OCI-M1 (cell line): ENCODE data around the gene IP6K3.

Experiments used
- DNase-seq: peaks from one replicate; lab custom pipeline; 2025; lab: John Stamatoyannopoulos, UW

IP6K3 gene, protein sequence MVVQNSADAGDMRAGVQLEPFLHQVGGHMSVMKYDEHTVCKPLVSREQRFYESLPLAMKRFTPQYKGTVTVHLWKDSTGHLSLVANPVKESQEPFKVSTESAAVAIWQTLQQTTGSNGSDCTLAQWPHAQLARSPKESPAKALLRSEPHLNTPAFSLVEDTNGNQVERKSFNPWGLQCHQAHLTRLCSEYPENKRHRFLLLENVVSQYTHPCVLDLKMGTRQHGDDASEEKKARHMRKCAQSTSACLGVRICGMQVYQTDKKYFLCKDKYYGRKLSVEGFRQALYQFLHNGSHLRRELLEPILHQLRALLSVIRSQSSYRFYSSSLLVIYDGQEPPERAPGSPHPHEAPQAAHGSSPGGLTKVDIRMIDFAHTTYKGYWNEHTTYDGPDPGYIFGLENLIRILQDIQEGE

DNA sequence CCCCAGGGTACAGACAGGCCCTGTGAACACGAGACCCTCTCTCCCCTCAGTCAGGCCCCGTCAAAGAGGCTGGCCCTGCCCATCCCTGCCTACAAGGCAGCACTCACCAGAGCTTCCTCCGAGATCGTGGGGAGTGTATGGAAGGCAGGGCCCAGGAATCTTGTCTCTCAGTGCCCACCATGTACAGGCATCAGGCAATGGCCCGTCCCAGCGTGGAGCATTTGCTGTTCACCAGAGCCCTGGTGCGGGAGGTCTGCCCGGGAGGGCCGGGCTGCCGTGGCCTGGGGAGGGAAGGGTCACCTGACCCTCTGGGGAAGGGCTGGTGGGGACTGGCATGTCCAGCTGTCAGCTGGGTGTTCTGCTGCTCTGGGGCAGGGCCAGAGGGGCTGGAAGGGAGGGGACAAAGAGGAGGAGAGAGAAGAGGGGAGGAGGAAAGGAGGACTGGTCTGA lies at the start of gene IP6K3:
Gene IP6K3 (minus strand): TSS at position 255 of the 450 bp plus-strand sequence. CDS start 11,429 bp downstream, outside the sequence.
- no peak for DNase-seq

- DNase-seq: no peak
Measured at GRCh38 chr6:33794910-33795623, 48.4 kb upstream of the IP6K3 start.

DNA sequence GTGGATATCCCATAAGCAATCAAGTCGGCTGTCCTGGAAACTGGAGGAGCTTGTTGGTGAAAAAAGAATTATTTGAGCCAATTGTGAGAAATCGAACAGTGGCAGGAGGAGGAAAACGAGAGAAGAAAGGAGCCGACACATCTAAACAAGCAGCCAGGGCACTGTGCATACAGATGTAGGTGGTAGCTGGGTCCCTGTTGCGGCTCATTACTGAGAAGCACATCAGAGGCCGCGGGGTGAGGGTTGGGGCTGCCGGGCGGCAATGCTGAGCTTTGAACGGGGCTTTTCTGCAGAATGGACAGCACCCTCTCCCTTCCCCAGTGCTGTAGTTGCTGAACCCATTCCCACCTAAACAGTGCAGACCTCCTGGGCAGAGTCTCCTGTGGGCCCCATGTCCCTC lies 46.3 kb upstream of the IP6K3 start:
- DNase-seq: no peak

DNA sequence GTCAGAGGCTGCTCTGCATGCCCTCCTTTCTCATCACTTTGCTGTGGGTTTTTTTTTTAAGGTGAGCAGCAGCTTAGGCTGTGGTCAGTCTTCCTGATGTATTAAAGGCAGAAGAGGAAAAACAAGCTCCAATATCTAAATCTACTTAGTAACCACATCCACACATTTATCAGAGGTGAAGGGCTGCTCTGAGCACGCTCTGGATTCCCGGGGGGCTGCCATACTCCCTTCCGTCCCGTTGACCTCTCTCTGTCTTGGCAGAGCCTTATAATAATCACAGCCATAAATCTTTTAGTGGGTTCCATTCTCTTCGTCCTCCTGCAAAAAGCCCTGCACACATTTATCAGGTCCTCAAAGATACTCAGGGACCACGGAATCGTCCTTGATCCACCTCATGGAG lies 44.9 kb upstream of the IP6K3 start:
- DNase-seq: no peak

GRCh38 chr6:33790910-33791309 lies 44.2 kb upstream of the IP6K3 start:
- no peak for DNase-seq

- no peak for DNase-seq
Measured at GRCh38 chr6:33790379-33790778, 43.7 kb upstream of the IP6K3 start.

DNA sequence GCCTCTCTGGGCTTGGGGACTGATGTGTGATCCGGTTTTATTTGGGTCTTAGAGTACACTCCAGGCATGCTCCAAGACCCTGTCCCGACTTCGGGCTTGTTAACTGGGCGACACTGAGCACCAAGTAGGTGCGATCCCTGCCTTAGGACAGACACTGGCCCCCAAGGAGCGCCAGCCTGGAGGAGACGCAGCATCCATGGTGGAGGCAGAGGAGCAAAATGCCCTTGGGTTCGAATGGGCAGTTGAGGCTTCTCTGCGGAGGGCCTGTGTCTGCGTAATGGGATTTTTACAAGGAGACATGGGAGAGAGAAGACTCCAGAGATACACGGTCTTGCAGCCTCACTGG lies 42.8 kb upstream of the IP6K3 start:
- no peak for DNase-seq

- DNase-seq: peak; percentile 97
Measured at GRCh38 chr6:33788694-33789549, 42.2 kb upstream of the IP6K3 start, which contains the start of gene LEMD2. Gene LEMD2, minus strand, starts transcription at chr6:33789130. Its CDS starts 14 bp downstream, at chr6:33789116.

DNA sequence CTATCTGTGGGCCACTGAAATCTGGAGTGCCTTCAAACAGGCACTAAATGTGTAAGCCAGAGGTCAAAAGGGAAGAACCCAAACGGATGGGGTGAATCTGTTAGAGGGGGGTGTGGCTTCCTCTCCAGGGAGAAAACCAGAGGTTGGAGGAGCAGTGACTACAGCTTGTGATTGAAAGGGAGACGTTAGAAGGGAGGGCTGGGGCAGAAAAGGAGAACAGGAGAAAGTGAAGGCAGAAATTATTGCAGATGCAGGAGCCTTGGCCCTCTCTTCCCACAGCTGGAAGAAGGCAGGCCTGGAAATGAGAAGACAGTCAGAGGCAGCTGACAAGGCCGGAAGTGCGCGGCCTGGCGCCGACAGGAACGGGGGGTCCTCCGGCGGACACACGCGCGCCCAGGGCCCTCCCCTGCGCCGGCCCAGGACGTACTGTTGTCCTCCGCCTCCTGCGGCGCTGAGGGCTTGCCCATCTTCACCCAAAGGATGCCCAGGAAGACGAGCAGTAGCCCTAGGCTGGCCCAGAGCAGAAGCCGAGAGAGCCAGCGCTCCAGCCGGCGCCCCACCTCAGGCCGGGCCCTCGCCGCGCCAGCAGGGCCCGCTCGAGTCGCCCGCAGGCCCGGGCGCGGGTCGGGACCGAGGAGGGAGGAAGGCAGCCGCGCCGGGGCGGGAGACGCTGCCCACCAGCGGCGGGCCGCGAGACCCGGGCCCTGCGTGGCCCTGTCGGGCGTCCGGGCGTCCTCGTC lies 41.4 kb upstream of the IP6K3 start:
- peak; percentile 87 for DNase-seq

- no peak for DNase-seq
Measured at GRCh38 chr6:33787346-33787953, 40.7 kb upstream of the IP6K3 start.

DNA sequence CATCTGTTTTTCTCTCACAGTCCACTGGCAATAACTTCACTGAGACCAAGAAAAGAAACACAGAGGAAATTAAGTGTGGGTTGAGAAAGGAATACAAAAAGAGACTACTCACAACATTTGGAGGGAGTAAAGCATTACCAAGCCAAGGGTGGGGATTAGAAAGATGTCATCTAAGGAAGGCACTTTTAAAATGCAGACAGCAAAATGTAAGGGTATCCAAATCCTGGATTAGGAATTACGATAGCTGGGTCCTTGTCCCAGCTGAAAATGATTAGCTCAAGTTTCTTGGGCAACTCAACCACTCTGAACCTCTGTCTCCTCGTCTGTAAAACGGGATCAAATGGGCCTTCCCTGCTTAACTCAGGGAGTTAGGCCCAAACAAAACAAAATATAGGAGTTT lies 40.0 kb upstream of the IP6K3 start:
- no peak for DNase-seq

GRCh38 chr6:33785778-33786177 lies 39.1 kb upstream of the IP6K3 start:
- no peak for DNase-seq

GRCh38 chr6:33784787-33785186 lies 38.1 kb upstream of the IP6K3 start:
- no peak for DNase-seq

DNA sequence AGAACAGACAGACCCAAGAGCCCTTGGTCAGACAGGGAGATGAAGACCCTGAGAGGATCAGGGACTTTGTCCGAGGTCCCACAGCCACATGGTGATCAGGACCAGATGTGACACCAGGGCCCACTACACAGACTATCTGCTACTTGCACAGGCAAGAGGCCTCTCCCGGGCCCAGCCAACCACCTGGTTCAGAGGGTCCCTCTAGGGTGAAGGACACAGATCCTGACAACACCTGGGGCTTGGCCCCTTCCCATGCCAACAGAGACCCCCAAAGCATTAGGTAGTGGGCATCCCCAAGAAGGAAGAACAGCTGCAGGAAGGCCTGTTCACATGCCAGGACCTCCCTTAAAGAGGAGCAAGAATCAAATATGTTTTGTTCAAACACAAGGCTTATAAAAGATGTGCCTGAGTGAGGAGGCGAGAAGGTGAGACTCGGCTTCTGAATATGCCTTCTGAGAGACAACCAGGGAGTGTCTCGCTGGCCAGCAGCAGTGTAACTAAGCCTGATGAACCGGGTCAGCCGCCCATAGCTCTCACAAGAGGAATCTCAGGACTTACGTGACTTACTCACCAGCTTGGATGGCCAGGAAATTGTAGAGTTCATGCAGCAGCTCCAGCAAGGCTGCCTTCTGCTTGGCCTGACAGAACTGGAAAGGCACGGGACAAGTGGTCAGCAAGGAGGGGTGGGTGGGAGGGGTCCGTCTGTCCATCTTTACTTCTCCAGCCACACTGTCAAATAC lies 37.2 kb upstream of the IP6K3 start:
- no peak for DNase-seq

DNA sequence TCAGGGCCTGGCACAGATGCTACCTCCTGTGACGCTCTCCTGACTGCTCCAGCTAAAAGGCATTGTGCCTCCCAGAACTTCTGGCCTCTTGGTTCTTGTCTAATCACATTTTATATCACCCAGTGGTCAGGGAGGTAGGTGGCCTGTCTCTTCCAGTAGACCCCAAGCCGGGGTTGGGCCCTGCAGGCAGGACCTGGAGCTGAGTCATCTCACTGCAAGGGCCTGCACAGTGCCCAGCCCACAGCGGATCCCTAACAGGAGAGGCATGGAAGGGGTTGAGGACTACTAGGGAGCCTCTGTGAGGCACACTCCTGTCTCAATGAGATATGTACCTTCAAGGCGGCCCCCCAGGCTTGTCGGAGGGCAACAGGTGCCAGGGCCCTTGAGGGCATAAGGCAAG lies 35.9 kb upstream of the IP6K3 start:
- no peak for DNase-seq

GRCh38 chr6:33781131-33781975 lies 34.6 kb upstream of the IP6K3 start:
- no peak for DNase-seq

GRCh38 chr6:33779895-33780294 lies 33.2 kb upstream of the IP6K3 start:
- no peak for DNase-seq

DNA sequence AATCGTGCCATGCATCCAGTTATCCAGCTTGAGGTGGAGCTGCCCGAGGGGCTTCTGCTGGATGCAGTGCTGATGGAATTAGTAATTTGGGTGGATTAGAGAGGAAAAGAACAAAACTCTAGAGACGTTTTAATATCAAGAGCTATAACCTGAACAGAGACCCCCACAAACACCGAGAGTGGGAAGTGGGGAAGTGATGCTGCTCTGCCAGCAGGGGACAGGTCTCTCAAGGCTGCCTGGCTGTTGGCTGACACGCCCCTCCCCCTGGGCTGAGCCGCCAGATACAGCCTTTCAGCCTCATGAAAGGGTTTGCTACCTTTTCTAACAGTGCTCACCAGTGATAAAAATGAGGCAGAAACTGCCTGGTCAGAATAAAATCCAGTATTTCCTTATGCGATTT lies 32.6 kb upstream of the IP6K3 start:
- DNase-seq: no peak

- no peak for DNase-seq
Measured at GRCh38 chr6:33778444-33779121, 31.9 kb upstream of the IP6K3 start.
